Fibroblast of skin of right biceps (primary cell): ENCODE measurements around the gene TBCE.

Source experiments
- DNase-seq: peaks from one replicate; pipeline ENCODE4 v3.0.0-alpha.2; 2013

Gene TBCE

DNA sequence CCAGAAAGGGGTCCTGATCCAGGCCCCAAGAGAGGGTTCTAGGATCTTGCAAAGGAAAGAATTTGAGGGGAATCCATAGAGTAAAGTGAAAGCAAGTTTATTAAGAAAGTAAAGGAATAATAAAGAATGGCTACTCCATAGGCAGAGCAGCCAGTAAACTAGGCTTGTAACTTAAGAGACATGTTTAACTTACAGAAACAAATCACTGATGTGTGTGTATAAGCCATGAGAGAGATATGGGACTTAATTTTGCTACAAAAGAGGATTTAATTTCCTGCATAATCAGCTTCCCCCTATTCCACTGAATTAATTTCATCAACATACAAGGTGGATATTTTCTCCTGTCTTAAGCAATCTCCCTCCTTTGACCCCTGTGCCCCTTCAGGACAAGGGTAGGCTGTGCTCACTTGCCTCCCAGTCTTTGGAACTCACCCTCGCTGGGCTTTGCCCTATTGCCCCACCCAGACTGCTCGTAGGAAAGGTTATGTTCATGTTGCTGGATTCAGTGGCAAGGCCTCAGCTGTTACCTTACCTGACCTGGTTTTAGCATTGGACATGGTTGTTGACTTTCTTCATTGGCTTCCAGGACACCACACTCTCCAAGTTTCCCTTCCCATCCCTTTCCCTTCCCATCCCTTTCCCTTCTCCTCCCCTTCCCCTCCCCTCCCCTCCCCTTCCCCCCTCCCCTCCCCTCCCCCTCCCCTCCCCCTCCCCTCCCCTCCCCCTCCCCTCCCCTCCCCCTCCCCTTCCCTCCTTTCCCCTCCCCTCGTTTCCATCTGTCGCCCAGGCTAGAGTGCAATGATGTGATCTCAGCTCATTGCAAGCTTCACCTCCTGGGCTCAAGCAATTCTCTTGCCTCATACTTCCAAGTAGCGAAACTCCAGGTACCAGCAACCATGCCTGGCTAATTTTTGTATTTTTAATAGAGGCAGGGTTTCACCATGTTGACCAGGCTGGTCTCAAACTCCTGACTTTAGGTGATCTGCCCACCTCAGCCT, 44.6 kb downstream of the TBCE start:
- peak; percentile 13 for DNase-seq

DNA sequence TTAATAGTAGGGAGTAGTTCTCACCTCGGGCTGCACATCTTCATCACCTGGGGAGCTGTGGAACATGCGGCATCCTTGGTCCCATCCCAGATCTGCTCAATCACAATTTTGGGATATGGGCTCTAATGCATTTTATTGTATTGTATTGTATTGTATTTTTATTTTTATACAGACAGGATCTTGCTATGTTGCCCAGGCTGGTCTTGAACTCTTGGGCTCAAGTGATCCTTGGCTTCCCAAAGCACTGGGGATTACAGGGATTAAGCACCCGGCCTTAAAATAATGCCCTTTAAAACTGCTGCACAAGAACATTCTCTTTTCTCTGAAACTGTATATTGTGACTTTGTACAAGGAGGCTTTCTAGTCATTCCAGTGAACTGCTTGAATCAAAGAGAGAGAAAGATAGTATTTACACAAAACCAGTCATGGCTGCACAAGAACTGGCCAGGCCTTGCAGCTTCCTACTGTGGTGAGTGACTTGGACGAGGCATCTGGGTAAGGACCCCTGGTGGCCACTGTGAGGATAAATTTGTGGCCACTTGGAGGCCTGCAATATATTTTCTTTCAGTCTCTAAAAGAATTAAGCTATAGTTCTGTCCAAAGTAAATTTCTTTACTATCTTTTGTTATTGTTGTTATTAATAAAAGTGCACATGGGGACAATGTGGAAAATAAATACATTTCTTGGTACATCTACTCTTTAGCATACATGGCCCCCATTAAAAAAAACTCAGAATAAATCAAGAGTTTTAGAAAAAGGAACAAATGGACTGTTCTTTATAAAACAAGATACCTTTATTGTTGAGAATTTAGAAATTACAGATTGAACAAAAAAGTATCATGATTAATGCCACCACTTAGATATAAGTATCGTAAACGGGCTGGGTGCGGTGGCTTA, 48.0 kb downstream of the TBCE start:
- DNase-seq: peak; percentile 76

DNA sequence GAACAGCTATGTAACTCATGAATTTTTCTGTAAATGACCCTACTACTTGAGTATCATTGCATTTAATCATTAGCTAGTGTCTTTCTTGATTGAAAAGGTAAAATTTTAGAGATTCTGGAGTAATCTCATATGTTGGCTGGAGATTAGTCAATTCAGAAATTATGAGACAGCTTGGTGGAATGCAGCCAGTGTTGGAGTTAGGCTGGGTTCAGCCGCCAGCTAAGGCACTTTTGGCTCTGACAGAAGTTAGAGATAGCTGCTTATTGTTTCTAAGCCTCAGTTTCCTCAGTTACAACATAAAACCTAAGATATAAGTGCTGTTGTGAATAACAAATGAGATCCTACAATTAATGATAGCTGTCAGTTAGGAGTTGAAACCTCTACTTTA, 49.4 kb downstream of the TBCE start:
- peak; percentile 59 for DNase-seq

DNA sequence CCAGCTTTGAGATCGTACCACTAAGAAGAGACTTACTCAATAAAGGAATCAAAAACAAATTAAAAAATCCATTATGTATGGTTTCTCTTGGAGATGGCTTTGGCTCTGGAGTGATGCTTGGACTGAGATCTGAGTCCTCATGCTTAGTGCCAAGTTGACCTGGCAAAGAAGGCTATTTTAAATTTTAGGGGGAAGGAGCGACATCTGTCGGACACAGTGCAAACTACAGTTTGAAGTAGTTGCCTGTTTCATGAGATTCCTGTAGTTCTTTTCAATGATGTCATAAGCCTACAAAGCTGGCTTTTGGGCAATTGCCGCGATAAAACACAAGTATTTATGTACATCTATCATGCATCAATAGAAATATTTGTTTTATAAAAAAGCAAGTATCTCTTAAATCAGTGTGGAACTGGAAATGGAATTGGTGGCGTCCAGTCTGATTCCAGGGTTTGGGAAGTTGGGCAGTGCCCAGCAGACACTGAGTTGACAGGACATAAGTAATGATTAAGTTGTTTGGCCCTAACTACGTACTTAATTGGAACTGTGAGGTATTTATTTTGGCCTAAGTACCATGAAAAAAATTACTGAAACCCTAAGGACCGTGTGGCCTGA, 50.0 kb downstream of the TBCE start:
- peak; percentile 75 for DNase-seq

DNA sequence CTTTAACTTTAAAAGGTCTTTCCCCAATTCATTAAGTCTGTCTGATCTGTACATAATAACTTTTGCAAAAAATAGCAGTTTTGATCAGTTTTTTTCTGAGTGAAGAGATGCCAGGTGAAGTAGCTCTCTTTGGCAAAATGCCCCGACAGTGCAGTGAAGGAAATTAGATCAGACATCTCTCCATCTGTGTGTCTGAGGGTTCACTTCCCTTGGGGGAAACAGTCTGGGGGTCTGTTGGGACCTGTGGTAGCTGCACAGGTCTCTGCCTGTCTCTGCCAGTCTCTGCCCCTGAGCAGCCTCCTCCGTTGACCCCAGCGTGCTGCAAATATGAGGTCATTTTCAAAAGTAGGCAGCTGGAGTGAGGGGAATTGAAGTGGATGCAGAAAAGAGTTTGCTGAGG, 54.5 kb downstream of the TBCE start:
- DNase-seq: no peak

DNA sequence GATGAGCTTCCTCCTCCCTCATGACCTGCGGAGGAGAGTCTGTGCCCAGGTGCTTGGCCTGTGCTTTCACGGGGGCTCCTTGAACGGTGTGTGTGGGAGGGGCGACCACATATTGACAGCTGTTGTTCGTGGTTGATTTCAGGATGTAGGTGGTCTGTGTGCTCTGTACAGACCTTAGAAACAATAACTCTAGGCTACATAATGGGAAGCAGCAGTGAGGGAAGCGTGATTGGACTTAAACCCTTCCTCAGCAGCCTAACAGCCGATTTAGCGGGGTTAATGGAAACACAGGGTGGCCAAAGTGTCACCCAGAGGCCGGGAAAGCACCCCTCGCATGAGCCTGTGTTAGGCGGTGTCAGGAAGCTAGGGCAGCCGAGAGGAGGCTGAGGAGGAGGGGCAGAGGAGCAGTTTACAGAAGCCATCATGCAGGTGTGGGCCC, 56.0 kb downstream of the TBCE start:
- no peak for DNase-seq

DNA sequence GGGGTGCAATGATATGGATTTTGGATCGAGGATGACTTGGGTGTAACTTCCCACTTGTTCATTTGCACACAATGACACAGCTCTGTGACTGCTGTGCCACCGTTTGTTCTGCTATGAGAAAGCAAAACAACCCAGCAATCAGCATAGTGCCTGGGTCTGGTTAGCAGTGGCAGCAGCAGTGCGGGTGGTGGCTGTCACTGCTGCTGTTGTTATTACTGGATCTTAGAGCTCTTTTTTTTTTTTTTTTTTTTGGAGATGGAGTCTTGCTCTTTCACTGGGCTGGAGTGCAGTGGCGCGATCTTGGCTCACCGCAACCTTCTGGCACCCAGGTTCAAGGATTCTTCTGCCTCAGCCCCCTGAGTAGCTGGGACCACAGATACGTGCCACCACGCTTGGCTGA, 56.9 kb downstream of the TBCE start:
- no peak for DNase-seq

DNA sequence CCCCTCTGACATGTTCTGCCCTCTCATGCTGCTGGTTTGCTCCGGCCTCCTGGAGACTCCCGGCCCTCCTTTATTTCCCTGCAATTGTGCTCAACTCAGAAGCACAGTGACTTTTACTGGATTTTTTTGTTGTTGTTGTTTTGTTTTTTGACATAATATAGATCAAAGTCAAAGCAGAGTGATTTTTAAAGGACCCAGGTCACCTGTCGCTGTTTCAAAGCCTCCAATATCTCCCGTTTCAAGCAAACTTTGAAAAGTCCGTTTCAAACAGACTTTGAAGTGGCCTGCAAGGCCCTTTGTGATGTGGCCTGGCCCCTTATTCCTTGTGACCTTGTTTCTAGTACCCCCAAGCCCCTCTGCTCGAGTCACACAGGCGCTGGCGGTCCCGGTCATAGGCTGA, 58.1 kb downstream of the TBCE start:
- no peak for DNase-seq

DNA sequence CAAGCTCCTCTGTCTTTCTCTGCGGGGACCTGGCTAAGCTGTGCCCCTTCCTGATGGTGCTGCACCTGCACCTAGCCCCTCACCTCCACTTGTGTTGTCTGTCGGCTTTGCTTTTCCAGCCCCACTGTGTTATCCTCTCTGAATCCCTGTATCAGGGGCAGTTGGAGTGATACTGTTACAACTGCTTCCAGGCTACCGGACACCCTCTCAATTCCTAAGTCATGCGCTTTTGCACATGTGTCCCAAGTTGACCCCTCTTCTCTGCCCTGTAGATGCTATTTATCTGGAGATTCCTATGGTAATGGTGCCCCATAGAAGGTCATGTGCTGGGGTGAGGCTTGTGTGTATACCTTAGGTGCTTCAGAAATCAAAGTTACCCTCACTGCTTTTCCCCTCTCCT, 58.9 kb downstream of the TBCE start:
- no peak for DNase-seq

DNA sequence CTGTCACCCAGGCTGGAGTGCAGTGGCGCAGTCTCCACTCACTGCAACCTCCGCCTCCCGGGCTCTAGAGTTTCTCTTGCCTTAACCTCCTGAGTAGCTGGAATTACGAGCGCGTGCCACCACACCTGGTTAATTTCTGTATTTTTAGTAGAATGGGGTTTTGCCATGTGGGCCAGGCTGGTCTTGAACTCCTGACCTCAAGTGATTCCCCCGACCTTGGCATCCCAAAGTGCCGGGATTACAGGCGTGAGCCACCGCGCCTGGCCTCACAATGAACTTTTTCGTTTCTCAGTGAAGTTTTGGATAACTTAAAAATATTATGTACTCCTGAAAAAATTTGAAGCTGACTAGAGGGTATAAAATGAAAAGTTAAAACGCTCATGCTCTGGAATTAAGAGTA, 59.5 kb downstream of the TBCE start:
- DNase-seq: no peak

DNA sequence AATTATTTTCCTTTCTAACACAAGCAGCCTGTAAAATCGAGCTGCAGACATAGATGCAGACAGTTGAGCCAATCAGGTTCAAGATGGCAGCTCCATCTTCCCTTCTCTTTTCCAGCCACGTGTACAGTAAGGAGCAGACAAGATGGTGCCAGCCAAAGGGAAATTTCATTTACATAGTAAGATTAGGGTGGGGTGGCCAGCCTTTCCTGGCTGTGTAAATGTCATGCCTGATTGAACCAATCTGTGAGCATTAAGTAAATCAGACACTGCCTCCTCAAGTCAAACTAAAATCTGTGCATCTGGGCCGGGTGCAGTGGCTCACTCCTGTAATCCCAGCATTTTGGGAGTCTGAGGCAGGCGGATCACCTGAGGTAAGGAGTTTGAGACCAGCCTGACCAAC, 60.2 kb downstream of the TBCE start:
- DNase-seq: no peak

DNA sequence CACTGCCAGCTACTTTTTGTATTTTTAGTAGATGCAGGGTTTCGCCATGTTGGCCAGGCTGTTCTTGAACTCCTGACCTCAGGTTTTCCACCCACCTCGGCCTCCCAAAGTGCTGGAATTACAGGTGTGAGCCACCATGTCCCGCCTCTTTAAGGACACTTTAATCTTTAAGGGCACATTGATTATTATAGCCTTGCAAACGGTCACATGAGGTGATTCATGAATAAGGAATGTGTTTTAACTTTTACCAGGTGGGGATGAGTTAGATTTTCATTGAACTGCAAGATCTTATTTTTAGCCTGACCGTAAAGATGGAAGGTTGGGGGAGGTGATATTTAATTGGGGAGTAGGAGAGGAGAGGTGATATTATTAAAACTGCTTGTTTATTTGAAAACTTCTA, 61.9 kb downstream of the TBCE start:
- peak; percentile 37 for DNase-seq

DNA sequence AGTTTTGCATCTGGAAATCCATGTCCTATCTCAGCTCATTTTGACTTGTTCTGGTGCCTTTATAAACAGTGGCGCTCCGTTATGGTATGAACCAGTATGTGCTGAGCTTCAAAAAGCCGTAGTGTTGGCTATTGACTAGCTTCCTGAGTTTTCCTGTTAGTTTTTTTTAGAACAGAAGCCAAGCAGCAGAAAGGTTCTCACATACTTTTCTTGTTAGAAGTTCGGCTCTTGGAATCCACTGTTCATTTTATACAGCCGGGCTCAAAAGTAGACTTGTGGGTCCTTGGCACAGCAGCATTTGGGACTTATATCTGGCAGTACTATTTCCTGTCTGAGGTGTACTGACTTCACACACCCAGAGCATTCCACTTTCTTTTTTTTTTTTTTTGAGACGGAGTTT, 63.8 kb downstream of the TBCE start:
- DNase-seq: peak; percentile 55

DNA sequence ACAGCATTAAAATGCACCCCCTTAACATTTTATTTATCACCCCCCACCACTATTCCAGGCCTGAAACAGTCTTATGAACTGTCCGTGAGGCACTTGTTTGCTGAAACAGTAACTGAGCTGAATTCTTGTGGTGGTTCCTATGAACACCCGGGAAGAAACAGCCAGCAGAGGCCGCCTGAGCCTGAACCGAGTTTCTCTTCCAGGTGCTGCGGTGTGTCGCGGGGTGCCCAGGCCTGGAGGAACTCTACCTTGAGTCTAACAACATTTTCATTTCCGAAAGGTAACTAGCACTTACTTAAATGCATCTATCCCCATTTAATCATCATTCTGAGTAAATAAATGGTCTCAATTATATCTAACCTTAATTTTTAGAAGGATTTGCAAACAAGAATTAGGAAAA, 66.8 kb downstream of the TBCE start:
- DNase-seq: no peak

DNA sequence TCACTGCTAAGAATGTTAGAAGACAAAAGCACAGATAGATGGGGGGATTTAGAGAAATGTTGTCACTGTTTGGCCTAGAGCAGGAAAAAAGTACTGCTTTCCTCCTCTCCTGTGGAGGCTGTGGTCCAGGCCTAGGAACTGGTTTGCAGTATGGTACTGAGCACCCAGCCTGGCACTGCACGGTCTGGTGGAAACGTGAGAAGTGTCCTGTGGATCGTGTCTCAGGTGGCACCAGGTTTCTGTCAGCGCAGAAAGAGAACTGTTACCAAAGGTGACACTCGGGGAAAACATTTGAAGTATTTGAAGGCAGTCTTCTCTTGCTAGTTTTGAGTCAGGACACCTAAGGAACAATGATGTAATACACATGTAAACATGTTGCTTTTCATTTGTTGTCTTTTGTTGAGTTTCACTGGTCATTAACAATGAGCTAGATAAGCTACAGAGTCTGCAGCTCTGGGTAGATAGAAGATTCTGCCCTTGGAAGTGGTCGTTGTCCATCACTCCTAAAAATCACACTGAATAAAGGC, 74.0 kb downstream of the TBCE start:
- DNase-seq: no peak

DNA sequence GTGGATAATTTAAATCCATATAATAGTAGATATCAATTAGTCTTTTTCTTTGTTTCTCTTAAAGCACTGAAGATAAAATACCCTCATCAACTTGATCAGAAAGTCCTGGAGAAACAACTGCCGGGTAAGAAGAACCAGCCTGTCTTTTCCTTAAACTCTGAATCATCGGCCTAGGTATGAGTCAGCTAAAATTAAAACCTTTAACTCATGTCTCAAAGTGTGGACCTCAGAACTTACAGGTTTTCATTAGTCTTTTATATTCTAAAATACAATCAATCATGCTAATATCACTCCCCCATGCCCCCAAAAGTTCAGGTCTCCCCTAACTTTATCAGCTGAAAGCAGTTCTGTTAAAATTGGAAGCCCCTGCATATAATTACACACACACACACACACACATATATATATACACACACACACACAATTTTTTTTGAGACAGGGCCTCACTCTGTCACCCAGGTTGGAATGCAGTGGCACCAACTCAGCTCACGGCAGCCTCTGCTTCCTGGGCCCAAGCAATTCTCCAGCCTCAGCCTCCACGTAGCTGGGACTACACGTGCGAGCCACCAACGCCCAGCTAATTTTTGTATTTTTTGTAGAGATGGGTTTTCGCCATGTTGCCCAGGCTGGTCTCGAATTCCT, 75.7 kb downstream of the TBCE start:
- peak; percentile 76 for DNase-seq

DNA sequence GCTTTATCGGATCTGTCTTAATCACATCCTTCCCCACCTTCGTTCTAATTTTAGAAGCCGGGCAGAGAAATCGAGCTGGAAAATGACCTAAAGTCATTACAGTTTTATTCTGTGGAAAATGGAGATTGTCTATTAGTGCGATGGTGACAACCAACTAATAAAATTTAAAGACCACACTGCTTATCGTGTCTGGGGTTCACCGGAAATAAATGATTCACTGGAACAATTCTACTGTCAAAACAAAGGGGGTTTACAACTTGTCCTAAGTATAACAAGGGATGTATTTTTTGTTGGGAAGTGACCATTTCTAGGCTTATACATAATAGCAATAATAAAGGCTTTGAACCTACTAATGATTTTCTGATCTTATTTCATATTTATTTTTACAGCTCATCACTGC, 81.4 kb downstream of the TBCE start:
- no peak for DNase-seq

DNA sequence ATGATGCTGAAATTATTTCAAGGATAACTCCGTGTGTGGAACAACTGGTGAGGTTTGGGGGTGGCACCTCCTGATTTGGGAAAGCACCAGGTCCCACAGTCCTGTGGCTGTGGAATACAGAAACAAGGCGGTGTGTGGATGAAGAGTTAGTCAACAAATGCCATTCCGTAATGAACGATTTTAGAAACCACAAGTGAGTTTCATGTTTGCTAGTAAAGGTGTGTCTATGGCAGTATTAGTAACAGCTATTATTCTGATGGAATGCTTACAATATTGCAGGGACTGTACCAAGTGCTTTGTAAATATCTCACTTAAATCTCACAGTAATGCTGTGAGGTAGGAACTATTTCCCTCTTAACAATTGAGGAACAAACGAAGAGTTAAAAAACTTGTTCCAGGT, 83.2 kb downstream of the TBCE start:
- DNase-seq: no peak

DNA sequence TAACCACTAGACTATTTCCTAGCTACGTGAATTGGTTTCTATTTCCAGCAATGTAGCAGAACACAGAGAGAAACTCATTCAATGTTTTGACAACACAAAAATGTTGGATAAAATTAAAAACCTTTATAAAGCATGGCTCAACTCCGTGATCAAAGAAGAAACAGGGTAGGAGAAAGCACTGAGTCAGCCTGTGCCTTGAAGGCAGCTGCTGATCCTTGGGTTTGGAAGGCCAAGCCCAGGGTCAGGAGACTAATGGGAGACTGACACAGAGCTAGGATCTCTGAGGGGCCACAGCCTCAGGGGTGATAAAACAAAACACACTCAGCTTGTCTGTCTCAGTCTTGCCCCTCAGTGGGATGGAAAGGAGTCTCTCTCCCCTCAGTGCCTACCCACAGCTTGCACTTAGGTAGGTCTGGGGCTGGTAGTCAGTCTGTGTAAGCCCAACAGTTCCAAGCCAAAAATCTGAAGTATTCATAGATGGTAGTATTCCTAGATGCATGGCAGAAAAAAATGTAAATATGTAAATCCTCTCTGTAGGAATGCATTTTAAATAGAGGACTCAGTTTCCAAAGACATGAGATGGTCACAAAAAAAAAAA, 83.8 kb downstream of the TBCE start:
- DNase-seq: no peak

DNA sequence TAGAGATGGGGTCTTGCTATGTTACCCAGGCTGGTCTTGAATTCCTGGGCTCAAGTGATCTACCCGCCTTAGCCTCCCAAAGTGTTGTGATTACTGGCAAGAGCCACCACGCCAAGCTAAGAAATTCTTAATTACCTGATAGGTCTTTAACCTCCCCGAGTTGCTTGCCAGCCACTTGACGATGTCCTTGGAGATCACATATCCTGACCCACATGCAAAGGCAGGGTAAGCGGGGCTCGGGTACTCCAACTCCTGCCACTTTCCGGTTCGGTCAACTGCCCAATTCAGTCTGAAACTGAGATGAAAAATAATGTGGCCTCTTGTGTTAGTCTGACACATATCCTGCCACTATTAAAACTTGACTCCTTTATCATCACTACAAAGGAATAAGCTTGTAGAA, 86.8 kb downstream of the TBCE start:
- DNase-seq: no peak

DNA sequence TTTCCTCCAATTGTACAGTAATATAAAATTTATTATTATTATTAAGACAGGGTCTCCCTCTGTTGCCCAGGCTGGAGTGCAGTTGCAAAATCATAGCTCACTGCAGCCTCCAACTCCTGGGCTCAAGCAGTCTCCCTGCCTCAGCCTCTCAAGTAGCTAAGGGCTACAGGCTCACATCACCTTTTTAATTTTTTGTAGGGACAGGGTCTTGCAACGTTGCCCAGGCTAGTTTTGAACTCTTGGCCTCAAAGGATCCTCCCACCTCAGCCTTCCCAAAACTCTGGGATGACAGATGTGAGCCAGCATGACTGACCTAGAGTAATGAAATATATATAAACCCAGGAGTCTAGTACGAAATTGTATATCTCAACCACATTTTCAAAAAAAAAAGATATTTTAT, 87.9 kb downstream of the TBCE start:
- no peak for DNase-seq

DNA sequence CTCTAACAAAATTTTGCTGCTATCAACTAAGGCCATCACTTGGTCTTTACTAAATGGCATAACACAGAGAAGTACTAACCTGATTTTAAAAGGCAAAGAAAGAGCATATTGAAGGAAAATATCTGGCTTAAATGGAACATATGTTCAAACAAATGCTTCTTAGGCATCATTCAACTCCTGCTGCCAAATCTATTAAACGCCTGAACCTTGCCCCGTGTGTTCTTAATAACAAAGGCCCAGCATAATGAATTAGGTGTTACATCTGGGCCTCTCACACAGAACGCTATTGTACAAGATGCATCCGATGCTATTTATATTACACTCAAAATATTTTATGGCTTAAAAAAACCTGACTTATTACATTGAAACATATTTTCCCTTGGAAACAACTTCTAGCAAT, 88.6 kb downstream of the TBCE start:
- no peak for DNase-seq
